ENCODE results near the gene NPC2. TPM values are rescaled to one million over a fixed set of nuclear protein-coding genes. Genes with fewer than 3 reads are reported as not detected.

NPC2 gene
- total RNA-seq, 1 donor from 2014 or later: 246 TPM

GRCh38 chr14:74503938-74504335 lies 10.8 kb upstream of the NPC2 start:
- DNase-seq (ENCODE audit: low spot score): no peak
- H3K4me3 Mint-ChIP-seq (ENCODE audit: unreplicated experiment): no peak overlapping the region
- peaks cover 5% of the 10 kb centered on the region for H3K27me3 Mint-ChIP-seq (ENCODE audit: unreplicated experiment)
- H3K9me3 Mint-ChIP-seq (ENCODE audit: unreplicated experiment): no peaks in the 10 kb centered on the region
- no peak for TF ChIP-seq CTCF (IDR thresholded peaks at IDR 0.05; ENCODE audit: unreplicated experiment)
- H3K36me3 Mint-ChIP-seq (ENCODE audit: low read depth, unreplicated experiment): peaks cover 11% of the 10 kb centered on the region
- H3K4me1 Mint-ChIP-seq (ENCODE audit: unreplicated experiment): peaks cover 8% of the 10 kb centered on the region
- no peak overlapping the region for H3K27ac Mint-ChIP-seq (ENCODE audit: unreplicated experiment)

GRCh38 chr14:74503291-74503937 lies 10.3 kb upstream of the NPC2 start:
- Mint-ChIP-seq H3K36me3 (ENCODE audit: low read depth, unreplicated experiment) (peaks cover 11% of the 10 kb centered on the region), H3K9me3 (ENCODE audit: unreplicated experiment) (no peaks in the 10 kb centered on the region), H3K4me1 (ENCODE audit: unreplicated experiment) (peaks cover 8% of the 10 kb centered on the region), H3K27ac (ENCODE audit: unreplicated experiment) (no peak overlapping the region), H3K4me3 (ENCODE audit: unreplicated experiment) (no peak overlapping the region), H3K27me3 (ENCODE audit: unreplicated experiment) (peaks cover 6% of the 10 kb centered on the region)
- no peak for DNase-seq (ENCODE audit: low spot score)
- no peak for TF ChIP-seq CTCF (IDR thresholded peaks at IDR 0.05; ENCODE audit: unreplicated experiment)

- no peak overlapping the region for H3K4me3 Mint-ChIP-seq (ENCODE audit: unreplicated experiment)
- H3K27me3 Mint-ChIP-seq (ENCODE audit: unreplicated experiment): peaks cover 7% of the 10 kb centered on the region
- H3K36me3 Mint-ChIP-seq (ENCODE audit: low read depth, unreplicated experiment): peaks cover 7% of the 10 kb centered on the region
- H3K4me1 Mint-ChIP-seq (ENCODE audit: unreplicated experiment): peaks cover 8% of the 10 kb centered on the region
- no peak for TF ChIP-seq CTCF (IDR thresholded peaks at IDR 0.05; ENCODE audit: unreplicated experiment)
- peak; percentile 49 for DNase-seq (ENCODE audit: low spot score)
- H3K27ac Mint-ChIP-seq (ENCODE audit: unreplicated experiment): no peak overlapping the region
- H3K9me3 Mint-ChIP-seq (ENCODE audit: unreplicated experiment): no peaks in the 10 kb centered on the region
These were observed 9.3 kb upstream of the NPC2 start for GRCh38 chr14:74502236-74503019.

- Mint-ChIP-seq H3K4me3 (ENCODE audit: unreplicated experiment) (no peak overlapping the region), H3K4me1 (ENCODE audit: unreplicated experiment) (peaks cover 8% of the 10 kb centered on the region), H3K27me3 (ENCODE audit: unreplicated experiment) (peaks cover 7% of the 10 kb centered on the region), H3K27ac (ENCODE audit: unreplicated experiment) (no peak overlapping the region), H3K36me3 (ENCODE audit: low read depth, unreplicated experiment) (no peaks in the 10 kb centered on the region), H3K9me3 (ENCODE audit: unreplicated experiment) (no peaks in the 10 kb centered on the region)
- TF ChIP-seq CTCF (IDR thresholded peaks at IDR 0.05; ENCODE audit: unreplicated experiment): no peak
- DNase-seq (ENCODE audit: low spot score): no peak
These were observed 8.6 kb upstream of the NPC2 start for GRCh38 chr14:74501691-74502090.

GRCh38 chr14:74501135-74501614 lies 8.1 kb upstream of the NPC2 start:
- peak; percentile 71 for DNase-seq (ENCODE audit: low spot score)
- Mint-ChIP-seq H3K36me3 (ENCODE audit: low read depth, unreplicated experiment) (no peaks in the 10 kb centered on the region), H3K27ac (ENCODE audit: unreplicated experiment) (no peak overlapping the region), H3K9me3 (ENCODE audit: unreplicated experiment) (no peaks in the 10 kb centered on the region), H3K27me3 (ENCODE audit: unreplicated experiment) (peaks cover 7% of the 10 kb centered on the region), H3K4me3 (ENCODE audit: unreplicated experiment) (no peak overlapping the region), H3K4me1 (ENCODE audit: unreplicated experiment) (peaks cover 8% of the 10 kb centered on the region)
- peak; percentile 40 for TF ChIP-seq CTCF (IDR thresholded peaks at IDR 0.05; ENCODE audit: unreplicated experiment)

All from endothelial cell (in vitro differentiated cells).